KOPT-K1 (cell line): ENCODE data around the gene DDX11.
A peak's percentile ranks its signal among the peaks of the same experiment; 100 is the strongest.
"Not testable (repeated sequence)": the region's sequence is repeated elsewhere in the genome, so short reads cannot be mapped to it uniquely, and the experiment has no call there.

ENCODE experiments used
- H3K27ac ChIP-seq: fragments of 200-600 bp; sonication (generic); 2 replicates; pipeline ENCODE4 v1.5.1; 2016; ENCODE audit warnings: antibody characterized with exemption, mild to moderate bottlenecking, low read depth, low read length; ENCODE audit not compliant: poor library complexity, severe bottlenecking
- H3K36me3 ChIP-seq: fragments of 200-600 bp; sonication (generic); 2 replicates; pipeline ENCODE4 v1.5.1; 2017; ENCODE audit warnings: antibody characterized with exemption, mild to moderate bottlenecking, low read length, moderate library complexity; ENCODE audit not compliant: insufficient read depth
- H3K9me3 ChIP-seq: fragments of 200-600 bp; sonication (generic); 2 replicates; pipeline ENCODE4 v1.5.1; 2017; ENCODE audit warnings: antibody characterized with exemption, low read length, mild to moderate bottlenecking; ENCODE audit not compliant: insufficient read depth, poor library complexity, severe bottlenecking

Gene DDX11

DNA sequence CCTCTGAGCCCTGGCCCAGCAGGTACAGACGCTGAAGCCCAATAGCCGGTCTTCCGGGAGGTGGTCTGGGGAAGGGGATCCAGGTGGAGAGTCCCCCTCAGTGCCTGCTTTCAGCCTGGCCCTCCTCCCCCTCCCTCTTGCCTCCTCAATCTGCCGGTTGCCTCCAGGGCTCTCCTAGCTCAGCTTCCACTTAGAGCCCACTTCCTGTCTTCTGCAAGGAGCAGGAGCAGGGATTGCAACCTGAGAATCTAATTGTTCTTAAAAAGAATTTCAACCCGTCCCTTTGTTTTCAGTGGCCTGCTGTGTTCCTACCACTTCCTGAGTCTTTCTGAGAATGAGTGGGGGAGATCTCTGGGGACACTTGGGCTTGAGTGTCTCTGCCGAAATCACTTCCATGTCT, 6.6 kb downstream of the DDX11 start:
- H3K9me3 ChIP-seq, result not testable (repeated sequence)
- peak overlapping the region; percentile 51 for H3K27ac ChIP-seq
- peaks cover 46% of the 10 kb centered on the region for H3K36me3 ChIP-seq

DNA sequence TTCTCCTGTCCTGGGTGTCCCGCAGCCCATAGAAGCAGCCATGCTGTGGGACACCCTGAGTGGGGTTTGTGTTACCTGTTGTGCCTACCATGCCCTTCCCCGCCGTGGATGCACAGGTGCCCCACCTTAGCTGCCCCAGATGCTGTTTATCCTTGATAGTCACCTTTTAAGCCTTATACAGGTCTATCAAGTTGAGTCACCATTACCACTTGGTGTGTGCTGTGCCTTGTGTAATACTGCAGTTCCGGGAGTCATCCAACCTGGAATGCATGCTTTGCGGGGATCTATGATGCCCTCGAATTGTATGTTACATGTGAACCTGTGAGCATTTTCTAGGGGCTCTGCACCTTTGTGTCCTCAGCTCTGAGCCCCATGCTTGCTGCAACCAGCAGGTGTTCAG, 7.6 kb downstream of the DDX11 start:
- Histone ChIP-seq H3K27ac (peak overlapping the region; percentile 51), H3K36me3 (peaks cover 51% of the 10 kb centered on the region)
- H3K9me3 ChIP-seq, result not testable (repeated sequence)

DNA sequence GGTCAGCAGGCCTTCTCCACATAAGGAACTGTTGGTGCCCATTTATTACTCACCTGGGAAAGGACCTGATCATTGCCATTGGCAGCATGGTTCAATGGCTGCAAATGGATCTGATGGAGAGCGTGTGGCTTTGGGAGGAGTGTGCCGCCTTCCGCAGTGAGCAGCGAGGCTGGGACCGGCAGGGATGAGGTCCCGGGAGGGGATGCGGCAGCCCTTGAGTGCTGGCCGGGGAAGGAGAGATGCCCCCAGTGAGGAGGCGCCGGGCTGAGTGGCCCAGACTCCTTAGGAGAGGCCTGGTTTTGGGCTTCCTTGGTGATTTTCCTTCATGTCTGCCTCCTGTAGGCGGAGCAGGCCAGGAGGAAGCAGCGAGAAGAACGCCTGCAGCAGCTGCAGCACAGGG, 10.6 kb downstream of the DDX11 start:
- H3K27ac ChIP-seq, H3K9me3 ChIP-seq: not testable (repeated sequence)
- peaks cover 61% of the 10 kb centered on the region for H3K36me3 ChIP-seq

DNA sequence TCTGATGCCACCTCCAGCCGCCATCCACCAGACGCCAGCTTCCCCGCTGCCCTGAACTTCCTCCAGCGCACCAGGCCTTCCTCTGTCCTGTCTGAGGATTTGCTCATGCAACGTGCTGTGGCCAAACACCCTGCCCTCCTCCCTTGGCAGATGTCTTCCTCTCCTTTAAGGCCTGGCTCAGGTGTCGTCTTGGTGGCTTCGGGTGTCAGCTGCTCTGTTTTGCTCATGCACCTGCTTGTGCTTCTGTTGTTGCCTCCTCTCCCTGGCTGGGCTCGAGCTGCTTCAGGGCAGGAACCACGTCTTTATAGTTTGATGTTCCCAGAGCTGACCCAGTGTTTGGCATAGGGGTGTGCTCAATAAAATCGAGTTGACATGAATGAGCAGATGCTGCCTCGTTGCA, 12.4 kb downstream of the DDX11 start:
- not testable (repeated sequence) for H3K27ac ChIP-seq, H3K9me3 ChIP-seq
- H3K36me3 ChIP-seq, result peaks cover 72% of the 10 kb centered on the region

DNA sequence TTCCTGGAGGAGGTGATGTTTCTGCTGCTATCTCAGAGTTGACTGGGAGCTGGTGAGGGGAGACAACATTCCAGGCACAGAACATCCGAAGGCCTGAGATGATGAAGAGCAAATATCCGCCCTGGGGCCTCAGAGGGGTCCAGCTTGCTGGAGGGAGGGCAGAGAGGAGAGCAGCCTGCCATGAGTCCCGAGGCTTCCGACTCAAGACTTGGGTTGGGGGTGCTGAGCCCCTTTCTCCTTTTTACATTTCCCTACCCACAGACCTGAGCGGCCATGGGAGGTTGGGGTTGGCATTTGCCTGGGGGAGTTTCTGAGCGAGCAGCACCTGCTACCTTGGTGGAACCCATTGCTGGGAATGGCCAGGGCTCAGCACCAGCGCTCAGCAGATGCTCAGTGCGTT, 13.8 kb downstream of the DDX11 start:
- H3K27ac ChIP-seq, H3K9me3 ChIP-seq: not testable (repeated sequence)
- H3K36me3 ChIP-seq, result peaks cover 83% of the 10 kb centered on the region

DNA sequence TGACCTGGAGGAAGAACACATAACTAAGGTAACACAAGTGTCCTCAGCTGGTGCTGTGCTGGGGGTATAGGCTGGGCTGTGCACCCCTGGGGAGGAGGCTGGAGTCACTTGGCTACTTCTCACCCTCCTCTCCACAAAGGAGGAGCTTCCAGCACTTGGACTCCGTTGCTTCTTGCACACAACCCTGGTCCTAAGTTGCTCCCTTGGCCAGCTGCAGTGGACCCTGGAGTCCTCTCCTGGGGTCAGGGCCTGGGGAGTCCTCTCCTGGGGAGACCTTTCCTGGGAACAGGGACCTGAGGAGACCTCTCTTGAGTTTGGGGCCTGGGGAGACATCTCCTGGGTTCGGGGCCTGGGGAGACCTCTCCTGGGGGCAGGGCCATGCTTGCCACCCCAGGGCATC, 14.3 kb downstream of the DDX11 start:
- not testable (repeated sequence) for H3K27ac ChIP-seq, H3K9me3 ChIP-seq
- peaks cover 83% of the 10 kb centered on the region for H3K36me3 ChIP-seq

- Histone ChIP-seq H3K9me3 (no peaks in the 10 kb centered on the region), H3K27ac (no peak overlapping the region), H3K36me3 (peaks cover 73% of the 10 kb centered on the region)
Observed at GRCh38 chr12:31089072-31089471, 15.4 kb downstream of the DDX11 start.

DNA sequence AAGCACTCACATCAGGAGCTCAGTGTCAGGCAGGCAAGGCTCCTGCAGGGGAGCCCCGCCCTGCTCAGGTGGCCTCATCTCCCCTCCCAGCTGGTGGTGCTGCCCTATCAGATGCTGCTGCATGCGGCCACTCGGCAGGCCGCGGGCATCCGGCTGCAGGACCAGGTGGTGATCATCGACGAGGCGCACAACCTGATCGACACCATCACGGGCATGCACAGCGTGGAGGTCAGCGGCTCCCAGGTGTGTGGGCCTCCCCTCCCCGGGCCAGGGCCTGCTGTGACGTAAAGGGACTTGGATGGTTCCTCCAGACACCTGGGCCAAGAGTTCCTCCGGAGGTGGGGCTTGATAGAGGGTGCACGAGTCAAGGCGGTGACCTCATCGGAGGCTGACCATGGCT, 18.0 kb downstream of the DDX11 start:
- H3K27ac ChIP-seq, result not testable (repeated sequence)
- H3K36me3 ChIP-seq, result peaks cover 71% of the 10 kb centered on the region

DNA sequence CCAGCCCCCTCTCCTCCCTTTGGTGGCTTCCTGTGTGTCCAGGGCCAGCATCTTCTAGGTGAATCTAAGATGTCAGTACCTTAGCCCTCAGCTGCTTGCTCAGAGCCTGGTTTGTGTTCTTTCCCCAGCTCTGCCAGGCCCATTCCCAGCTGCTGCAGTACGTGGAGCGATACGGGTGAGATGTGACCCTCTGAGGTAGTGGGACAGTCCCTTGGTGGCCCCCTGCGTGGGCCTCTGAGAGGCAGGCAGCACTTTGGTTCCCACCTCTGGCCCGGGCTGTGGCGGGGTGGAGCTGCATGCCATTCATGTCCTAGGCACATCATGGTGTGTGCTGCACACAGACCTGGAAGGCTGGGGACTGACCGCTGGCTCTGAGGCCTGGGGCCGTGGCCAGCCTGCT, 19.1 kb downstream of the DDX11 start:
- H3K27ac ChIP-seq, result not testable (repeated sequence)
- H3K36me3 ChIP-seq, result peaks cover 69% of the 10 kb centered on the region

More for the DNA sequence above, 18.0 kb downstream of the DDX11 start:
- H3K9me3 ChIP-seq, result not testable (repeated sequence)

DNA sequence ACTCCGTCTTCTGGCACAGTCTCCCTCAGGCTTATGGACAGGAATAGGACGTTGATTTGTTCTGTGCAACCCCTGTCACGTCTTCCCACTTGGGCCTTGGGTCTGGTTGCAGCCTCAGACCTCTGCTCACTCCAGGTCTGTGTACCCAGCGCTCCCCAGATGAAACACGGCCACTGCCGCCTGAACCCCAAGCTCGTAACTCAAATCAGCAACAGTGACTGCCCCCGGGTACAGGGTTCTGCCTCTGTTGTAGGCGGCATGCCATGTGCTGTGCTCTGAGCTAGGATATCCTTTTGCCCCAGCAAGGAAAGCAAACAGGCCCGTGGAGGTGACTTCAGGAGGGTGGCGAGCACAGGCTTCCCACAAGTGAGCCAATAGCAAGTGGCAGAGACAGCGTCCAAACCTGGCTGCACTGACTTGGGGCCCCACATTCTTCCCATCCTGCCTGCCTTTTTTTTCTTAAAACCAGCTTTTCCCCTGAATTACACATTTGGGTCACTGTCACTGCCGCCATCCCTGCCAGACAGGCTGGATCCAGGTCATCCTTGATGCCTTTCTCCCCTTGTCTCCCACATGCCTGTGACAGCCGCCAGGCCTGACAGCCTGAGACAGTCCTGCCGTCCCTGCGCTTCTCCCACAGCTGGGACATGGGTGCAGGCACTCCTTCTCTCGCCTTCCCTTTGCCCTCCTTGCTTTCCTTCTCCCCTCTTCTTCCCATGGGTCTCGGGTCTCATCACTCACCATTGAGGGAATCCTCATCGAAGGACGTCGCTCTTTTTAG, 21.6 kb downstream of the DDX11 start:
- not testable (repeated sequence) for H3K27ac ChIP-seq, H3K9me3 ChIP-seq
- H3K36me3 ChIP-seq, result peaks cover 52% of the 10 kb centered on the region

More for the DNA sequence above, 19.1 kb downstream of the DDX11 start:
- H3K9me3 ChIP-seq, result not testable (repeated sequence)

DNA sequence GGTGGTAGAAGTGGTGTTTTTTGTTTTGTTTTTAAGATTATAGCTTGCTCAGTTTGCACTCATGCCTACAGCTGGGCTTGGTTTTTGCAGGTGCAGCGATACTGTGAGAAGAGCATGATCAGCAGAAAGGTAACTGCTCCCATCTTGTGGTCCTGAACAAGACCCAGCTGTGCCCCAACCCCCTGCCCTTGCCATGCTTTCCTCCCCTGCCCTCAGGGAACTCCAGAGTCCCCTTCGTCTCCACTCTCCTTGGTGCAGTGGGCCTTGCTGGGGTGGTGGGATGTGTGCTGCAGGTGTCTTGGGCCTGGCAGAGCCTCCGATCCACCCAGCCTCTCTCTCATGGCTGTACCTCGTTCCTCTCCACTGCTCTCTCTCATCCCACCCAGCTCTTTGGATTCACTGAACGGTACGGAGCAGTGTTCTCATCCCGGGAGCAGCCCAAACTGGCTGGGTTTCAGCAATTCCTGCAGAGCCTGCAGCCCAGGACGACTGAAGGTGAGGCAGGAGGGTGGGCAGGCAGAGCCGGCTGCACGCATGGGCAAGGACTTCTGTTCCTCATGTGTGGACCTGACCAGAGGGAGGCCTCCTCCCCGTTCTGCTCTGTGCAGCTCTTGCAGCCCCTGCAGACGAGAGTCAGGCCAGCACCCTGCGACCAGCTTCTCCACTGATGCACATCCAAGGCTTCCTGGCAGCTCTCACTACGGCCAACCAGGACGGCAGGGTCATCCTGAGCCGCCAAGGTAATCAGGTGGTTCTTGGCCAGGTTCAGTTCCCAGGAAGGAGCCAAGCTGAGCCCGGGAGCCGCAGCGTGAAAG, 22.8 kb downstream of the DDX11 start:
- H3K9me3 ChIP-seq, H3K27ac ChIP-seq: not testable (repeated sequence)
- H3K36me3 ChIP-seq, result peaks cover 55% of the 10 kb centered on the region

DNA sequence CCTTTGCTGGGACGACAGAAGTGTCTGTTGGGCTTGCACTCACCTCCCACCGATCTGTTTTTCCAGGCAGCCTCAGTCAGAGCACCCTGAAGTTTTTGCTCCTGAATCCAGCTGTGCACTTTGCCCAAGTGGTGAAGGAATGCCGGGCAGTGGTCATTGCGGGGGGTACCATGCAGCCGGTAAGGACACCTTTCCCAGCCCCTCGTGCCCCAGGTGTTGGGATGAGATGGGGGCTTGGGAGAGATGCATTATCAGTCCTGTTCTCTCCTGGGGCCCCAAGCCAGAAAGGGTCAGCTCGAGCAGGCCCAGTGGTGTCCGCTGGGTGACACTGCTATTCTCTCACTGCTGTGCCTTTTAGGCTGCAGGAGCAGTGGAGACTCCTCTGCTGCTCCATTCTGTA, 24.2 kb downstream of the DDX11 start:
- H3K36me3 ChIP-seq, result peaks cover 52% of the 10 kb centered on the region
- not testable (repeated sequence) for H3K27ac ChIP-seq, H3K9me3 ChIP-seq

DNA sequence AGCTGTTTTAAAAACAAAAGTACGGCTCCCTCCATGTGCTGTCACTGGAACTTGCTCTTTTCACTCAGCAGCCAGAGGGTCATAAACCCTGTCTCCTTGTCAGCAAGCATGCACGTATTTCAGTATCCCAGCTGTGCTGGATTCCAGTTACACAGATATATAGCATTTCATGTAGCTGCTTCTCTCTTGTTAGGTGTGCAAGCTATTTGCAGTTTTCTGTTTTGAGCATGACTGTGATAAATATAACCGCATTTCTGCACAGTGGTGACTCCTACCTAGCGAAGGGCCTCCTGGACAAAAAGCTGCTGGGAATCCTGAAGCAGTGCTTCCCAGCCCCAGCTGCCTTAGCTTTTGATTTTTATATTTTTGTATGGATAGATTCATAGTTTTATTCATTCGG, 24.7 kb downstream of the DDX11 start:
- not testable (repeated sequence) for H3K9me3 ChIP-seq, H3K27ac ChIP-seq
- peaks cover 55% of the 10 kb centered on the region for H3K36me3 ChIP-seq

GRCh38 chr12:31098771-31099170, 25.1 kb downstream of the DDX11 start:
- peaks cover 59% of the 10 kb centered on the region for H3K36me3 ChIP-seq
- H3K9me3 ChIP-seq, H3K27ac ChIP-seq: not testable (repeated sequence)

DNA sequence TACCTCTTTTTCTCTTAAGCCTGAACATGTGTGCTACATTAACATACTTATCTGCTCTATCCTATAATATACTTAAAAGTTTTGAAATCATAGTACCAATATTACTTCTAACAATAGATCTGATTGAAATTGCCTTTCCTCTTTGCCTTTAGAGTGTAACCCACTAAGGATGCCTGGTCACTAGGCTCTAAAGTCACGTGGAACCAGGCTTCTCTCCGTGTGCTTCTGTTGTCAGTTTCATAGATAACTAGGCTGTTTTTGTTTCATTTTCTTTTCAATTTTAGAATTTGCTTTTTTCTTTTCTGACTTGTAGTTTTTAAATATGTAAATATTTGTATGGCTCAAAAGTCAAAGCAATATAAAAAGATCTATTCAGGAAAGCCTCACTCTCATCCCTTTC, 25.8 kb downstream of the DDX11 start:
- H3K27ac ChIP-seq, H3K9me3 ChIP-seq: not testable (repeated sequence)
- peaks cover 58% of the 10 kb centered on the region for H3K36me3 ChIP-seq
